Prostate gland (tissue), 2 donors: ENCODE results near the gene TREML4.

Experiments used
- POLR2A ChIP-seq: fragments of 450-650 bp; IDR thresholded peaks from one replicate; pipeline ENCODE4 v1.6.1; 2016; ENCODE audit warnings: antibody characterized with exemption, mild to moderate bottlenecking
- TF ChIP-seq, protein P1 (sequence below), 4 experiments: fragments of 200-600 bp in 2 of 4; fragments of 450-650 bp in 2 of 4; sonication (generic) in 2 of 4; IDR thresholded peaks; 1 replicate in 3 of 4; 2 replicates in 1 of 4; pipeline ENCODE4 v1.5.1; 2016 to 2019; ENCODE audit warnings: antibody characterized with exemption in 4 of 4, mild to moderate bottlenecking in 2 of 4, moderate library complexity in 2 of 4

DNA sequence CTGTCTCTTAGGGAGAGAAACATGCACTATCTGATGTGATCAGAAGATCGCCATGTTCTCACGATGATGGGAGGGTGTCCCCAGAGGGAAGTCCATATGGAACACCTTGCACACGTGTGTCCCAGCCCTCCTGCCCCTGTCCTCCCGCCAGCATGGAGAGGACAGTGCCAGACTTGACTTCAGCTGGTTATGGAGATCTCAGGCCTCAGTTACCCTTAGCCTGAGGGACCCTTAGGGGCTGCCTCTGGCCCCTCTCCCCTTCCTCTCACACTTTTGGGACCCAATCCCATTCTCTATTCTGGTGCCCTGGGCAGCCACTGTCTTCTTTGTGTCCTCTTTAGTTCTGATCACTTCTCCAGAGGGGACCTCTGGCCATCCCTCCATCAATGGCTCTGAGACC is 1.6 kb downstream of the TREML4 start:
- no peak for TF ChIP-seq POLR2A
- TF ChIP-seq, protein P1, sequence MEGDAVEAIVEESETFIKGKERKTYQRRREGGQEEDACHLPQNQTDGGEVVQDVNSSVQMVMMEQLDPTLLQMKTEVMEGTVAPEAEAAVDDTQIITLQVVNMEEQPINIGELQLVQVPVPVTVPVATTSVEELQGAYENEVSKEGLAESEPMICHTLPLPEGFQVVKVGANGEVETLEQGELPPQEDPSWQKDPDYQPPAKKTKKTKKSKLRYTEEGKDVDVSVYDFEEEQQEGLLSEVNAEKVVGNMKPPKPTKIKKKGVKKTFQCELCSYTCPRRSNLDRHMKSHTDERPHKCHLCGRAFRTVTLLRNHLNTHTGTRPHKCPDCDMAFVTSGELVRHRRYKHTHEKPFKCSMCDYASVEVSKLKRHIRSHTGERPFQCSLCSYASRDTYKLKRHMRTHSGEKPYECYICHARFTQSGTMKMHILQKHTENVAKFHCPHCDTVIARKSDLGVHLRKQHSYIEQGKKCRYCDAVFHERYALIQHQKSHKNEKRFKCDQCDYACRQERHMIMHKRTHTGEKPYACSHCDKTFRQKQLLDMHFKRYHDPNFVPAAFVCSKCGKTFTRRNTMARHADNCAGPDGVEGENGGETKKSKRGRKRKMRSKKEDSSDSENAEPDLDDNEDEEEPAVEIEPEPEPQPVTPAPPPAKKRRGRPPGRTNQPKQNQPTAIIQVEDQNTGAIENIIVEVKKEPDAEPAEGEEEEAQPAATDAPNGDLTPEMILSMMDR (IDR thresholded peaks at IDR 0.05) = no peak
